Stimulated activated CD4-positive, alpha-beta T cell treated with anti-CD3 and anti-CD28 coated beads, Interleukin-4, amount 100 ng/mL, for 24 hours (primary cell): ENCODE data around the gene ADRM1.

Experiments
- DNase-seq: peaks from one replicate; pipeline ENCODE4 v3.0.0-alpha.2; 2020

The ADRM1 gene

DNA sequence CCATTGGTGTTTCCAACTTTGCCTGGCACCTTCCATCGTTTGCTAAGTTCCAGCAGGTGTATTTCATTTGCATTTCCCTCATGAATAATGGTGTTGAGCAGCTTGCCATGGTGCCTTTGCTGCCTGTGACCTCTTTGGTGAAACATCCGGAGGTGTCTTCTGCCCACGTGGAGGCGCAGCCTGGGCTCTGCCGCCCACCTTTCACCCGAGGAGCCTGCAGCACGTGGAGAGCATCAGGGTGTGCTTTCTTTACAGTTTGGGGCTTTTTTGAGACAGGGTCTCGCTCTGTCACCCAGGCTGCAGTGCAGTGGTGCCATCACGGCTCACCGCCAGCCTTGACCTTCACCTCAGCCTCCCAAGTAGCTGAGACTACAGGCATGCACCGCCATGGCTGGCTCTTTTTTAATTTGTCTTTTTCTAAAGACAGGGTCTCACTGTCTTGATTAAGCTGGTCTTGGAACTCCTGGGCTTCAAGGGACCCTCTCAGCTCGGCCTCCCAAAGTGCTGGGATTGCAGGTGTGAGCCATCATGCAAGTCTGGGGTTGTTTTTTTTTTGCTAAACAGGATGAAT is 3.0 kb upstream of the ADRM1 start:
- DNase-seq, result no peak

DNA sequence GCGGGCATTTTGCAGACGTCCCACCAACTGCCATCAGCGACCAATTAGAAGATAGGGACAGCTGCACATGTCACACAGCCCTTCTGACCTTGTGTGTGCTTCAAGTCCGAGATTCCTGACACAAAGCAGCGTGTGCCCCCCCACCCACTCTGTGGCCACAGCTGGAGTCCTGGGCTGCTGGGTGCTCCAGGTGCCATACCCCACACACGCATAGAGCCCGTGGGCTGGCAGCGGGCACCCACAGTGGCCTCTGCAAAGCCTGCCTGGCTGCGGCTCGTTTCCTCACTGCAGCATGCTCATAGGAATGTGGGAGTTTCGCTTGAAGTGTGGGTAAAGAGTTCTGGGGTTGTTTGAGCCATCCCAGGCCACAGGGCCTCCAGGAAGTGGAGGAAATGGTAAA is 2.5 kb upstream of the ADRM1 start:
- DNase-seq, result no peak

DNA sequence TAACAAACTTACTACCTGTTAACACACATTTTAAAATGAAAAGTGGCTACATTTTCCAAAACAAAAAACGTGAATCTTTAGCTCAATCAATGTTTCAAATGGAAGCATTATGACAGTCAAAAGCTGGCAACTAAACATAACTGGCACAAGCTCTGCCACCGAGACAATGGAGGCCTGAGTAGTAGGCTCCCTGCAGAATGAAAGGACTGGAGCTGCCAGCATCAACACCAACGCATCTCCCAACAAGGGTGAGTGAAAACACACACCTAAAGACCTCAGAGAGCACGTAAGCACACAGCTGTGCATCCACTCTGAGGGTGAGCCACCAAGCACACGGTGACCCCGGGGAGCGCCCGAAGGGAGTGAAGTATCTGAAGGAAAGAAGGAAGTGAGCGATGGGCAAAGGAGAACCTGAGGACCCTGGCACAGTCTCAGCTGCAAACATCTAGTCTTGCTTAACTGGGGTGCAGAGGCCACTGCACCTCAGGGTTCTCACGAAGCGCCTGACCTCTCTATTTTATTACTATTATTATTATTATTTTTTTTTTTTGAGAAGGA is 1.6 kb upstream of the ADRM1 start:
- no peak for DNase-seq

DNA sequence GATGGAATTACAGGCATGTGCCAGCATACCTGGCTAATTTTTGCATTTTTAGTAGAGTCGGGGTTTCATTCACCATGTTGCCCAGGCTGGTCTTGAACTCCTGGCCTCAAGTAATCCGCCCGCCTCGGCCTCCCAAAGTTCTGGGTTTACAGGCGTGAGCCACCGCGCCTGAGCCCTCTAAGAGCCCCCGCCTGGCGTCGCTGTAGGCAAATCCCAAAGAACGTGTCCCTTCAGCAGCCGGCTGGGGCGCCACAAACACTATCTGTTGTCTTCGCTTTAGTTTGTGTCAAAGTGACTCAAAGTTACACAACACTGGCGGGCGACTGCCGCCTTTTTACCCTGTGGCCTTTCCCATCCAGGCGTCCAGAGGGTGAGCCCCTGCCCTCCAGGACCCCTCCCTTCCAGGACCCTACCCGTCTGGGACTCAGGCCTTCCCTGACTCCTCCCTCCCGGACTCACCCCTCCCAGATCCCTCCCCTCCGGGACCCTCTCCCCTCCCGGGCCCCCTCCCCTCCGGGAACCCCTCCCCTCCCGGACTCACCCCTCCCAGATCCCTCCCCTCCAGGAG is 940 bp upstream of the ADRM1 start:
- DNase-seq, result peak; percentile 92

DNA sequence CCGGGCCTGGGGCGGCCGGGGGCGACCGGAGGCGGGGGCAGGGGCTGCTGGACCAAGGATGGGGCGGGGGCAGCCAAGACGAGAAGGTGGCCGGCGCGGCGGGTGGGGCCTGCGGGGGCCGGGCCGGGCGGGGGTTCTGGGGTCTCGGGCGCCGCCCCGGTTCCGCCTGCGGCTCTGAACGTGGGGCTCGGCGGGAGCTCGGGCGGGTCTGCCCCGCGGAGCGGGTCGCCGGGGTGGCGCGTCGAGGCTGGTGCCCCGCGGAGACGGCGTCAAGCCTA is 204 bp downstream of the ADRM1 start:
- DNase-seq, result no peak

DNA sequence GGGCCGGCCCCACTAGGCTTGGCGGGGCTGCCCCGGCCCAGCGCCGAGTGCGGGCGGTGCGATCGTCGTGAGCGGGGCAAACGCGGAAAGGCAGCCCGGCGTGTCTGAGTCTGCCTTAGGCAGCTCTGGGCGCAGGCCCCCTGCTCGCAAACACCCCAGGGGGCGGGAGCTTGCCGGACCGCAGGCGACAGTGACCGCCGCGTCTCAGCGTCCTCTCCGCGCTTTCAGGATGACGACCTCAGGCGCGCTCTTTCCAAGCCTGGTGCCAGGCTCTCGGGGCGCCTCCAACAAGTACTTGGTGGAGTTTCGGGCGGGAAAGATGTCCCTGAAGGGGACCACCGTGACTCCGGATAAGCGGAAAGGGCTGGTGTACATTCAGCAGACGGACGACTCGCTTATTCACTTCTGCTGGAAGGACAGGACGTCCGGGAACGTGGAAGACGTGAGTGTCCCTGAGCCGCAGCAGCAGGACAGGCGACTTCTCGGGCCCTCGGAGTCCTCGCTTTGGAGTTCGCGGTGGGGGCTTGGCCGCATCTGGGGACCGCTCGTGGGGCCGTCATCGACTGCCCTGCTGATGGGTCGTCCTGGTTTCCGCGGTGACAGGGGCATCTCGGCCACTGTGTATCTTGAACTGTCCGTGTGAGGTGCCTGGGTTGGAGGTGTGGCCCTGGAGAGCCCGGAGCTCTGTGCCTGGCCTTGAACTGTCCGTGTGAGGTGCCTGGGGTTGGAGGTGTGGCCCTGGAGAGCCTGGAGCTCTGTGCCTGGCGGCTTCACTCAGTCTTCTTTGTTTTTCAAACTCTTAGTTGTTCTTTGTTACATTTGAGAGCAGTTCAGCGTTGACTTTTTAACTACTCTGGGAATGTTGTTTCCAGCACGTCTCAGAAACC is 786 bp downstream of the ADRM1 start:
- peak; percentile 17 for DNase-seq

DNA sequence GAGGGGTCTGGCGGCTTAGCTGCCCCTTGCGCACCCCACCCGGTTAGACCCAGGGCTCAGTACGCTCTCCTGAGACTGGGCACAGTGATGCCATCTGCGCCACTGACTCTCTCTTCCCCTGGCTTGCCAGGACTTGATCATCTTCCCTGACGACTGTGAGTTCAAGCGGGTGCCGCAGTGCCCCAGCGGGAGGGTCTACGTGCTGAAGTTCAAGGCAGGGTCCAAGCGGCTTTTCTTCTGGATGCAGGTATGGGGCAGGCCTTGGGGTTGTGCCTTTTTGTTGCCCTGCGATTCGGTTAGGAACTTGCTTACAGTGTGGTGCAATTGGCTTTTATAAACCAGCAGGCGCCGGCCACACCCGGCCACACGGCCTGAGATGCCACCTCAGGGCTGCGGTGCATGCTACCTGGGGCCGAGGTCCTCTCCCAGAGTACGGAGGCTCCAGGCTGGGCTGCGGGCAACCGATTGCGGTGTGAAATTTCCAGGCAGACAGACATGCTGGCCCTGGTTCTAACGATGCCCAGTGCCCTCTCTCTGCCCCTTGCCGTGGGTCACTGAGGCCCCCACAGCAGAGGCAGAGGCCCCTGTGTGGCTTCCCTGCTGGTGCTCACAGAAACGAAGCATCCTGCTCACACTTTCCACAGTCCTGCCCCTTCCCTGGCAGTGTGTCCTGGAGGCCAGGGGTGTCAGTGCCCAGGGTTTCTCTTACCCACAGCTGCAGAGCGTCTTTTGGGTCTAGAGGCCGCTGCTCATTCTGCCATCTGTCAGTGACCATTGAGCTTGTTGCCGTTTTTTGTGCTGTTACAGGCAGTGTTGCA is 1.7 kb downstream of the ADRM1 start:
- DNase-seq, result no peak

DNA sequence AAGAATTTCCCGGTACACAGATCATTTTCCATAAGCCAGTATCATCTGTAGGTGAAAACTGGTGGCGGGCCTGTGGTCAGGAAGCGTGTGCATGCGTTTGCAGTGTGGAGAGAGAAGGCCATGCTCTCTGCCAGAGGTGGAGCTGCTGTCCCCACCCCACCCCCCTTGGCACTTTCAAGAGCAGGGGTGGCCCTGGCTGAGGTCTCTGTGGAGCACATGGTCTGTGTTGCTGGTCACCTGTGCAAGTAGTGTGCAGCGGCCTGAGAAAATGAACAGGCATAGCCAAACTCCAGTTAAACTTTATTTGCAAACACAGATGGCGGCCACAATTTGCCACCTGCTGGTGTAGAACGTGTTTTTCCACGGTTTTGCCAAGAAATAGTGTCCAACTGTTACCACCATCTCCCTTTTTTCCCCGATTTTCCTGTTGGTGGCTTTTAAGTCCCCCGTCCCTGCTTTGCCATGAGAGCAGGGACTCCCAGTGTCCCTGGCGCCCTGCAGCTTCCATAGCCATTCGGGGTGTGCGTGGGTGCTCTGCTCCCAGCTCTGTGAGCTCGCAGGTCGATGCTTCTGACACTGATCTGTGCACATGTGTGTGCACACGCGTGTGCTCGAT is 2.5 kb downstream of the ADRM1 start:
- no peak for DNase-seq

DNA sequence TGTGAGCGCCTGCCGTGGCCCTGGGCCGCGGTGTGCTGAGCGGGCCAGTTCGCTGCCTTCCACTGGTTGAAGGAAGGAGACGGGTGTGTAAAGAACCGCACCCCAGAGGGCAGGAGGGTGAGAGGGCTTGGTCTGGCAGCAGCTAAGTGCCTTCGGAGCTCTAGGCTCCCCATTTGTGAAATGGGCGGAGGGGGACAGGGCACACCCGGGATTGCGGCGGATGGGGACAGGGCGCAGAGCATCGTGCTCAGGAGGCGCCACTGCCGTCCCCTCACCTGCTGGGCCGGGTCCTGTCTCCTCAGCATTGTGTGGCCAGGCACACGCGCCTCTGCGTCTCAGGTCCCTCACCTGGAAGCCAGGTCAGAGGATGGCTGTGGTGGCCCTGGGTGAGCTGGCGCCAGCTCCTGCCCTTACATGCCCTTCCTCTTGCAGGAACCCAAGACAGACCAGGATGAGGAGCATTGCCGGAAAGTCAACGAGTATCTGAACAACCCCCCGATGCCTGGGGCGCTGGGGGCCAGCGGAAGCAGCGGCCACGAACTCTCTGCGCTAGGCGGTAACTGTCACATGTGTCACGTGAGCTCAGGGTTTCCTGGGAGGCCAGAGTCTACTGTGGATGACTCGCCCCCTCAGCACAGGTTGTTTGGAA is 3.1 kb downstream of the ADRM1 start:
- no peak for DNase-seq

DNA sequence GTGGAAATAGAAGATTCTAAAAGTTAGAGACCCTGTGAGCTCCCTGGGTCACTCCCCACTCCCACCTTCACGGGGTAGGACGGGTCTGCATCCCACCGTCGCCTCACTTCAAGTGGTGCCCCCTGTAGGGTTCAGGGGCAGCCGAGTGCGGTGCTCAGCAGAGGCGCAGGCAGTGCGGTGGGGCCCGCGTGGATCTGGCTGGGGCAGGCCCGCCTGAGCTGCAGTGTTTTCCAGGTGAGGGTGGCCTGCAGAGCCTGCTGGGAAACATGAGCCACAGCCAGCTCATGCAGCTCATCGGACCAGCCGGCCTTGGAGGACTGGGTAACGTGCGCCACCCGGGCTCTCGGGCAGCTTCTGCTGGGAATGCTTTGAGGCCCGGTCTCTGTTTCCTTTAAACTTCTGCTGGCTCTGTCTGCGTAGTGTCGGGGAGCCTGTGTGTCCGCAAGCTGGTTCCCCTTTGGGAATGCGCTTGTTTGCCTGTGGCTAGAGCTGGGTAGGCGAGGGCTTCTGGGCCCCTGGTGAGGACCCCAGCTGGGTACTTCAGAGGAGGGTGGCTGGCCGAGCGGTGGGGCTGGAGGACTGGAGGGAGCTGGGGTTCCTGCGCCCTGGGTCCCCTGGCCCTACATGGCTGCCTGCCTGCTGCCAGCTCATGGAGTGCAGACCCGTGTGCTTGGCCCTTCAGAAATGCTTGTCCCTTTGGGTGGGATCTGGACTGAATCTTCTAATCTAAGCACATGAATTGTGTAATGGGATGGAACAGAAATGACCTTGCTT is 3.8 kb downstream of the ADRM1 start:
- DNase-seq, result no peak

DNA sequence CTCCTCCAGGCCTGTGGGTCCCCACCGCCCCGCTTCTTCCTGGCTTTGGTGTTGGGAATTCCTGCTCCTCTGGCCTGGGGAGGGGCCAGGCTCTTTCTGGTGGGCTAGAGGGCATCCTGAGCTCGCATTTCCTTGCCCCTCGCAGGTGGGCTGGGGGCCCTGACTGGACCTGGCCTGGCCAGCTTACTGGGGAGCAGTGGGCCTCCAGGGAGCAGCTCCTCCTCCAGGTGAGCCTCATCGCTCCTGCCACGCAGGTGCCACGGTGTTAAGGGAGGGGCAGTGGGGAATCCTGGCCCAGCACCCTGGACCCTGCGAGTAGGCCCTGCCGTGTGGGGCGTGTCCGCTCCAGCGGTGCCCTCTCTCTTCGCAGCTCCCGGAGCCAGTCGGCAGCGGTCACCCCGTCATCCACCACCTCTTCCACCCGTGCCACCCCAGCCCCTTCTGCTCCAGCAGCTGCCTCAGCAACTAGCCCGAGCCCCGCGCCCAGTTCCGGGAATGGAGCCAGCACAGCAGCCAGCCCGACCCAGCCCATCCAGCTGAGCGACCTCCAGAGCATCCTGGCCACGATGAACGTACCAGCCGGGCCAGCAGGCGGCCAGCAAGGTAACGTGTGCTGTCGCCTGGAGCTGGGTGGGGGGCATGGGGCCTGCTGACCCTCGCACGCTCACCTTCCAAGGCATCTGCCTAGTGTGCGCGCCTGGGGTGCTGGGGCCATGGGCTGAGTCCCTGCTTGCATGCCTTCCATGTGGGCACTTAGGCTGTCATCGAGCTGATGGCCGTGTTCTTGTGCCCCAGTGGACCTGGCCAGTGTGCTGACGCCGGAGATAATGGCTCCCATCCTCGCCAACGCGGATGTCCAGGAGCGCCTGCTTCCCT is 4.7 kb downstream of the ADRM1 start:
- no peak for DNase-seq

DNA sequence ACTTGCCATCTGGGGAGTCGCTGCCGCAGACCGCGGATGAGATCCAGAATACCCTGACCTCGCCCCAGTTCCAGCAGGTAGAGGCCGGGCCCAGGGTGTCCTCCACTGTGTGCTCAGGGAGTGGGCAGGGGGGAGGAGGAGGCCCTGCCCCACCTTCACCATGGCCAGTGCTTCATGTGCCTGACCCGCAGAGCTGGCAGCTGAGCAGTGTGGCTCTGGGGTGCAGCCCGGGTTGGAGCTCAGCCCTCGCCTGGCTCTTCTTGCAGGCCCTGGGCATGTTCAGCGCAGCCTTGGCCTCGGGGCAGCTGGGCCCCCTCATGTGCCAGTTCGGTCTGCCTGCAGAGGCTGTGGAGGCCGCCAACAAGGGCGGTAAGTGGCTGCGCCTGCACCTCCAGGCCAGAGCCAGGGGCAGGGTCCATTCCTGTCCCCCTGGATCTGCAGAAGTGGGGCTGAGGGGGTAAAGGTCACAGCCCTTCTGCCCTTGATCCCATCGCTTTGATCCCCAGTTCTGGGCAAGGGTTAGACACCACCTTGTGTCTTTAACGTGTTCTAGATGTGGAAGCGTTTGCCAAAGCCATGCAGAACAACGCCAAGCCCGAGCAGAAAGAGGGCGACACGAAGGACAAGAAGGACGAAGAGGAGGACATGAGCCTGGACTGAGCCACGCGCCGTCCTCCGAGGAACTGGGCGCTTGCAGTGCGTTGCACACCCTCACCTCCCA is 5.5 kb downstream of the ADRM1 start:
- DNase-seq, result no peak

DNA sequence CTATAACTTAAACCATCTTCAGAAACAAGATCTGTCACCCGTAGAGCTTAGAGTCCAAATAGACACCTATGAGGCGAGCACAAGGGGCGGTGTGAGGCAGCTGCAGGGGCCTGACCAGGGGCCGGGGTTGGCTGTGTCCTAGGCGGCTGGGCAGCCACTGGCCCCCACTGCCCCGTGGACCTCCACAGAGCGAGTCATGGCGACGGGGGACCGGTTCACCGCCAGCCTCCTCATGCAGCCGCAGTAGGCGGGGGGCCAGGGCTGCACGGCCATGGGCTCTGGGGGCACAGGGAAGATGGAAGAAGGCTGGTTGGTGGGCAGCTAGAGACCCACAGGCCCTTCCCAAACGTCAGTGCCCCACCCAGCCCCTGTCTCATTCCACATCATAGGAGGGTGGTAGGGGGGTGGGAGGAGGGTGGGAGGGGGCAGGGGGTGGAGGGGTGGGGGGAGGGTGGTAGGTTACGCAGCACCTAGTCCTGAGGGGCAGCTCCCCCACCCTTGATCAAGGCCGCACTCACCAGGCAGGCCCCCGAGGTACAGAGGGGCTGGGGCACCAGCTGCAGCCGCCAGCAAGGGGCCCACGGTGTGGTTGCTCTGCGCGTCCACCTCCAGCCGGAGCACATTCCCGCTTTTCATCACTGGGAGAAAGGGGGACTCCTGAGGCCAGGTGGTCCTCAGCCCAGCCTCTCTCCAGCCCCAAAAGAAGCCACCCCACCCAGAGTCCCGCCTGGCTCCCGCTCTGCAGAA is 6.6 kb downstream of the ADRM1 start:
- no peak for DNase-seq

DNA sequence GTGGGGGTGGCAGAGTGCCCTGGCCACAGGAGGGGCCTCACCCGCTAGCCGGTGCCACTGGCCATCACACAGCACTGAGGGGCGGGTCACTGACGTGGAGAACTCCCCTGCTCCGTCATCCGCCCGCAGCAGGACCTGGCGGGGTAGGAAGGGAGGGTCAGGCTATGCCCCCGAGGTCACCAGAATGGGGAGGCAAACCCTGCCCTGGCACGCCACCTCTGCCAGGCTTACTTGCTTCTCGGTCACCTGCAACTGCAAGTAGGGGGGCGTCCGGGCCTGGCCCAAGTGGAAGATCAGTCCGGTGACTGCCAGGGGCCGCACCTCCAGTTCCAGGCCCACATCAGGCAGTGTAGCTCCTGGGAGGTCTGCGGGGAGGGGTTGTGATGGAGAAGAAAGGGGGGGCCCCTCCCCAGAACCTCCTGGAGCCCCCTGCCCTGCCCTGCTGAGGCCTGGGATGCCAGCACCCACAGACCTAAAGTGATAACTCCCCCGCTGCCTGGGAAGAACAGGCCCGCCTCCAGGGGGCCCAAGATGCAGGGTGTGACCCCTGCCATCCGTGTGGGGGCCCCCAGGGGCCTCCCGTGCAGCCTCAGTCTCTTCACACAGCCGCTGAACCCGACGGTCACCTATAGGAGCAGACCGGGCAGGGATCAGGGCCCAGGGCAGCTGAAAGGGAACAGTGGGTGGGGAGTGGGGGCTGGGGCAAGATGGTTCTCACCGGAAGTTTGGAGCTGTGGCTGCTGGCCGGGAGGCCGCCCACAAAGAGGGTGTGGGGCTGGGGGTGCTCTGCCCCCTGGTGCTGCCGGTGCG is 7.4 kb downstream of the ADRM1 start:
- no peak for DNase-seq

DNA sequence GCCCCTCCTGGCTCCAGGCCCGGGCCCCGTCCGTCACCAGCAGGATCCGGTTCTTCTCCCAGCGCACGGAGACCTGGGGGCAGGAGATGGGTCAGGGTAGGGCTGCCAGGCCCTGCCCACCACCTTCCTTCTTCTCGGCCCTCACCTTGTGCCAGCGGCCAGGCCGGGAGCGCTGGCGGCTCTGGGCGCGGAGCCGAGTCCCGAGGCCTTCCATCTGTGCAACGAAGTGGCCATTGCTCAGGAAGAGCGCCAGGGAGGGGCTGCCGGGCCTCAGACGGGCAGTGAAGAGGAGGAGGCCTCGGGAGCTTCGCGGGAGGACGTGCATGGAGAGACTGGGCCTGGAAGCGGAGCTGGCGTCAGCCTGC is 7.9 kb downstream of the ADRM1 start:
- no peak for DNase-seq

DNA sequence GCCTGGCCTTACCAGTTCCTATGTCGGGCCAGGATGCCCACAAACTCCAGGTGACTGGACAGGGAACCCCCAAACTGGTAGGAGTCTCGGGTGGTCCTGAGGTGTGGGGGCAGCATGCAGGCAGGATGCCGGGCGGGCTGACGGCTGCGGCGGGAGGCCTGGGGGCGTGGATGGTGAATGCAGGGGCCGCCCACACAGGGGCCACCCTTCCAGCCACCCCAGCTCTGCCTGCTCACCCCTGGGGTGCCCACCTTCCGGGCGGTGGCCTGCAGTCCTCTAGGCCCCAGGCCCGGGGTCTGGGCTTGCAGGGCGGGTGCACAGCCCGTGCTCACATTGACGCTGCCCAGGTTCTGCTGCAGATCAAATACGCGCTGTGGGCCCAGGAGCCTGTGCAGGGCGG is 8.4 kb downstream of the ADRM1 start:
- no peak for DNase-seq

DNA sequence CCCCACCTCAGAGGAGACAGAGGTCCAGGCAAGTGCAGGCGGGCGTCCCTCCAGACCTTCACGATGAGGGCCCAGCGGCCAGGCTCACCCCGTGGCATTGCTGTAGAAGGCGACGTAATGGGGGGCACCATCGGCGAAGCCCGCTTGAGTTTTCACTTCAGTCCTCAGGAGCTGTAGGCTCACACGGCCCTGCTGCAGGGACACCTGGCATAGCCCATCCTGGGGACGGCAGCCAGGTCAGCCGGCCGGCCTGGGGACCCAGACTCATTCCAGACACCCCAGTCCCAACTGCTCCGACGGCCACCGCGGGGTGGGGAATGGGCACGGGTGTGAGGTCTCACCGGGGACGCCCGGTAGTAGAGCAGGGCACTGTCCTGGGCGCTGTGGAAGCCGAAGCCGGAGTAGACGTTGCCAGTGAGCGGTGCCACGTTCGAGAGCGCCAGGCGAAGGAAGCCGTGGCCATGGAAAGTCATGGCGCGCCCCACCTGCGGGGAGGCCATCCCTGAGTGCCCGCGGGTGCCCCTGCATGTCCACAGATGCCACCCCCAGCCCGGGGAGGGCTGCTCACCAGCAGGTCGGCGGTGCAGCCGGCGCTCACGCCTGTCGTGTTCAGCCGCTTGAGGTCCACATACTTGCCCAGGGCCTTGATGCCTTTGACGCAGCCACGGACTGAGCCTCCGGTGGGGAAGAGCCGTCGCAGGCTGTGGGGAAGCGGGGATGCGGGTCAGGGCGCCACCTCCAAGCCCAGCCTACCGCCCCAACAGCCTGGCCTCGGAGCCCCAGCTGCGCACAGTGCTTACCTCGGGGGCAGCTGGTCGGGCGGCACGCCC is 9.2 kb downstream of the ADRM1 start:
- no peak for DNase-seq

DNA sequence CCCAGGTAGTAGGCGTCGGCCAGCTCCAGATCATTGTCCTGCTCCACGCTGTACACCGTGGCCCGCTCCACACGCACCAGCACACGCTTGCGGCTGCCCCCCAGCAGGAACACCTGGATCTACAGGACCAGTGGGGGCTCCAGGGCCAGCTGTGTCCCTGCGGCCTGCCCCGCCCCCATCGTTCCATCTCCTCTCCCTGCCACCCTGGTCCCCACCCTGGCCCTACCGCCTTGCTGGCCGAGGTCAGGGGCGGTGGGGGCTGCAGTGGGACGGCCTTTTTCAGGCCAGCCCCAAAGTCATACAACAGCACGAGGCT is 9.8 kb downstream of the ADRM1 start:
- no peak for DNase-seq
